Measurements from ENCODE around the gene SFXN1.

The SFXN1 gene

DNA sequence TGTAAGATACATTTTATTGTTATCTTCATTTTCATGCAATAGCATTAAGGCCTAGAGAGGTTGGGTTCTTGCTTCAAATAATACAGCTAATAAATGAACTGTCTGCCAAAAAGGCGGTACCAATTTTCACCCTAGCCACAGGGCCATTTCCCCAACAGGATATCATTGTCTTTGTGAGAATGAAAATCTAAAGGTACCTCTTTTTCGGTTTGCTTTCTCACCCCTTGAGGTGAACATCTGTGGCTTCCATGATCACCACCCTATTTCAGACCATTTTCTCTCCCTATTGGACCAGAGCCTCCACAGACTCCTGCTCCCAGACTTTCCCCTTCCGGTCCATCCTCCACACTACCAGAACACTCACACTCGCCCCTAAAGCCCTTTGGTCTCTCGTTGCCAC, 60.2 kb downstream of the SFXN1 start:
- FAIRE-seq (no peak), DNase-seq (ENCODE audit: low spot score) (no peak)

DNA sequence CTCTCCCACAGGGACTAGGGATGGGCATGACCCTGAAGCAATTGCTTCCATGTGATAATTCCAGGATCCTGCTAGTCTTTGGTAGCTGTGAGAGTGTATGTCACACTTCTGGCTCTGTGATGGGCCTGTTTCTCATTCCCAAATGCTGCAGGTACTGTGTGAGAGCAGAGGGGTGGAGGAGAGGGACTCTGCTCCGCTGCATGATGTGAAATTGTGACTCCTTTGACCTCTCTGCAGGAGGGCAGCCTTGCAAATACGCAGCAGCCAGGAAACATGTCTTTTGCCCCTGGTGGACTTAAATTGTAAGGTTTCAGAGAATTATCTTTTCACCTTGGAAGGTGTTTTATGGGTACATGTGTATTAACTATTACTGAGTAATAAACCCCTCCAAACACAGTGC, 61.6 kb downstream of the SFXN1 start:
- FAIRE-seq (no peak), DNase-seq (ENCODE audit: low spot score) (no peak)

DNA sequence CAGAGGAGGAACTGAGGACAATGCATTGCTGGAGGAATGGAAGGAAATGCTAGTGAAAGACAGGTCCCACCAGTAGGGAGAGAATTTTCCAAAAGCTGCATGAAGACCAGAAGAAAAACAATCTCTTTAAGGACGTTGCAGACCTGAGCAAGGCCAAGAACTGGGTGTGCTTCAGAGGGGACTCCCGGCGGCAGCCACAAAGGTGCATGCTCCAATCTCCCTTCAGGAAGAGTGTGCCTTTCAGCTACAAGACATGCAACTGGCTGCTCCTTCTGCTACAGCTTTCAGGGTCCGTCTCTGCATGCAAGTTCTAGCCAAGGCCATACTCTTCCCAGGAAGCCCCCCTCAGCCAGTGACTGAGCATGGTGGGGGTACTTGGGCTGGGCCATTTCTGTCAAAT, 62.9 kb downstream of the SFXN1 start:
- FAIRE-seq (no peak), DNase-seq (ENCODE audit: low spot score) (no peak)

DNA sequence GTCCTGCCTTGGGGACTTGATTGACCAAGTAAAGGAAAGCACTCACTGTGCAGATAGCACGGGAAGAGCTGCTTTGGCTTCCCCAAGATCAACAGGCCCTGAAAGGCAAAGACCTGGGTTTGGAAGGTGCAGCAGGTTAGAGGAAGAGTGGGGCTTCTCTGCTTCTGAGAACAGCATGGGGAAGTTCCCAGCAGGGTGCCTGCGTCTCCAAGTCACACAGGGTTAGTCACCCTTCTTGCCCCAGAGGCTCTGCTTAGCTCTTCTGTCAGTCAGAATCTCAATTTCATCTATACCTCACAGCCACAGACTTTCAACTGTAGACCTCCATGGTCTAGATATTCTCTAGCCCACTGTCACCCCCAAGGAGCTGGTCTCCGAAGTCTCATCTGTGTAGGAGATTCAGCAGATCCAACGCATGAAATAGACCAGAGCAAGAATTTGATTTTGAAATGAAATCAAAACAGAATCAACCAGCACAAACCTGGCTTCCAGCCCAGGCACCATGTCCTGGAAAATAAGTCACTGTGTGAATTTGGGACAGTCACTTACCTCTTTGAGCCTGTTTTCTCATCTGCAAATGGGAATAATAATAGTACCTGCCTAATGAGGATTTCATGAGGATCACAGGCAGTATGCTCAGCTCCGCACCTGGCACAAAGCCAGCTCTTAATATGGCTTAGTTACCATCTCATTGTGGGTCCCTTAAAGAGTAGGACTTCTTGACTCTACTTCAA, 64.0 kb downstream of the SFXN1 start:
- no peak for FAIRE-seq
- DNase-seq (ENCODE audit: low spot score), result no peak

DNA sequence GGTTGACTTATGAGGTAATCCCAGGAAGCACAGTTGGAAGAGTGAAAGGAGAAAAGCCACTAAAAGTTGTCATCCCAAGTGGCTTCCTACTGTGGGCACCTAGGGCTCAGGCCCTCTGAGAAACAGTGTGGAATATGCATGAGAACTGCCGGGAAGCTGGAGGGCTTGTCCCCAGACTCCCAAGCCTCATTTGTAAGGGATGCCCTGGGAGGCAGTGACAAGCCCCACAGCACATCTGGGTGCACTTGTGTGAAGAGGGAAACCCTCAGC, 64.5 kb downstream of the SFXN1 start:
- FAIRE-seq, result no peak
- DNase-seq (ENCODE audit: low spot score), result no peak

DNA sequence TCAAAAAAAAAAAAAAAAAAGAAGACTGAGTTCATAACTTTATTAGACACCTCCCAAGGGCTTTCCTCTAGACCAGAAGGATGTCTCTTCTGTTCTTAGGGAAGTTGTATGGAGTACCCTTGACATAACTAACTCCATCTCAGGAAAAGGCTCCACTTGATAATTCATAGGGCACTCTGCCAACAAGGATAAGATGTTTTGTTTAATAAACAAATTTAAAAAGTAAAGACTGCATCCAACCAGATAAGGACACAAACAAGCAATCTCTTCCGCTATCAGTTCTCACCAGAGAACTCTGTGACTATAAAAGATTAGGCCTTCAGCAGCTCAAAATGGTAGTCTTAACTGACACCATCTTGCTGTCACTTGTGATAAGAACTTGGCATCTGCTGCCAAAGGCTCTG, 65.8 kb downstream of the SFXN1 start:
- no peak for FAIRE-seq
- no peak for DNase-seq (ENCODE audit: low spot score)

DNA sequence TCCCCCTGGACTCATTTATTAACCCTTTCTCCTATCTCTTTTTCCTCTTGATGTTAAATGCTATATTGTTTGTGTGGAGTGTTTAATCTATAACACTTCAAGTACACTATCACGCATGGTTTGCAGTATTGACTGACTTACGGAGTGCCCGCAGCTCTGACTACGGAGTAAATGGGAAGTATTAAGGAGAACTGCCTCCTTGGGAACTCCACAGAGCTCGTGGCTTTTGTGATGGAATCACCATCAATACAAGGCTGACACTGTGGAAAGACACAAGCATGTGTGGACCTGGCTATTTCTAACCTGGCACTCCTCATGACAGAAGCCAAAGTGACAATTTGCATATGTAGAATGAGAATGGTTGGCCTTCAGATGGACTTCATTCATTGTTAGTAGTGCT, 66.2 kb downstream of the SFXN1 start:
- FAIRE-seq (no peak), DNase-seq (ENCODE audit: low spot score) (no peak)

DNA sequence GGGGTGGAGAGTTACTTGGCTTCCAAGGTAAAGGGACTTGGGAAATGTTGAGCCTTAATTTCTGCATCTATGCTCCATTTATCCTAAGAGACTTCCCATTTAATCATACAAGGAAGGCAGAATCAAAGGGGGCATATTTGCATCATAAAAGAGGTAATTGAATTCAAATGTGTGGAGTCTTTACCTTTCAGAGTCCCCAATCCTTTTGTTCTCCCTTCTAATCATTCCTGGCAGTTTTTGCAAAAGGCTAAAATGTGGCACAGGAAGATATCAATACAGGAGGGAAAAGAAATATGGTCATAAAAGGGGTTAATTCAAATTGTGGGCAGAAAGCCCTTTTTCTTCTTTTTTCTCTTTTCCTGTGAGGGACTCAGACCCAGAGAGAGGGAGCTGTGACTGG, 69.5 kb downstream of the SFXN1 start:
- FAIRE-seq (no peak), DNase-seq (ENCODE audit: low spot score) (no peak)

DNA sequence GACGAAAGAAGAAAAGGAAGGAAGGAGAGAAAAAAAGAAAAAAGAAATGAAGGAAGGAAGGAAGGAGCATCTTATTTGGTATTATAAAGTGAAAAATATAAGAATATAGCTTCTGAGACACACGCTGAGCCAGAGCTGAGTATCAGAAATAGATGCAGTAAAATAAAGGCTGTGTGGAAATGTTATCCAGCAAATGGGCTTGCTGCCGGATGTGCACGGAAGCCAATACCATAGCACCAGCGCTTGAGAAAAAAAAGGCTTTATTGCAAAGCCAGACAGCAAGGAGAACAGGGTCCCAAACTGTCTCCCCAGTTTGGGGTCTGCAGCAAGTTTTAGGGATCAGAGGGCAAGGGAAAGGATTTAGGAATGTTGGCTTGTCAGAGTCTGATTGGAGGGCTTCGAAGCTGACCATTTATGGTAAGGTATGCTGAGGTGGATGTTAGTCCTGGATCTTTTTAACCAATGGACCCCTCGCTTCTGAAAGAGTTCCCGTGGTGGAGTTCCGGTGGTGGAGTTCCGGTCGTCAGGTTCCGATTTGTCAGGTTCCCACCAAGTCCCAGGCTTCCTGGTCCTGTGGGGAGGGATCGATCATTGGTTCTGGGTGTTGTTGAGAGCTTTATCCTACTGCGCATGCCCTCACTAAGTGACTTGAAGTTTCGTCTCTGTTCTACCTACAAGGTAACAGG, 70.4 kb downstream of the SFXN1 start:
- no peak for FAIRE-seq
- DNase-seq (ENCODE audit: low spot score), result no peak

DNA sequence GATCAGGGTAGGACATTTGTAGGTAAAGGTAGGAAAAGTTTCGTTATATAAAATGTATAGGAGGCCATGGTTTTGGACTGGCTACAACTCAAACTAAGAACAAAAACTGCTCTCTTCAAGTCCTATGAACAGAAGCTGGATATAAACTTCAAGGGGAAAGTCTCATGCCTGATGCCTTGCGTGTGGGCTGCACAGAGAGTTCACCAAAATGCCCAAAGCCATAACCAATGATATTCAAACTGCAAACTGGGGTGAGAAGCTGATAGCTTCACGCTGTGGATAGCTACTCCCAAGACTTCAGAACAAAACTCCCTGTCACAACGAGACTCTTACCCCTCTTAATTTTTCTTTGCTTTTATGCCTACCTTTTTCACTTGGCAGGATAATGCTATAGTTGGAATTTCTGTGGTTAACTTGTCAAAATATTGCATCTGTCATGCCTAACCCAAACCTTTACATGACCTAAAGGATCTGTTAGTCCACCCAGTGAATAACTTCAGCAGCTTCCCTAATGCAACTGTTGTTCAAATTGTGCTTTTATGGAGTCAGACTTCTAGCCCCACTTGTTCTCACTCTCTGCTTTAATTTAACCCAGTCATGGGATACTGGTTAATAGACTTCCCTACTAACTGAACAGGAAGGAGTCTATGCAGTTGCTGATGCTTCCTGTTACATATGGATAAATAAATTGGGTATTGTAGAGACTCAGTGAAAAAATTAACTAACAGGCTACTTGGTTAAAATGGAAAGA, 71.9 kb downstream of the SFXN1 start:
- no peak for DNase-seq (ENCODE audit: low spot score)
- no peak for FAIRE-seq

DNA sequence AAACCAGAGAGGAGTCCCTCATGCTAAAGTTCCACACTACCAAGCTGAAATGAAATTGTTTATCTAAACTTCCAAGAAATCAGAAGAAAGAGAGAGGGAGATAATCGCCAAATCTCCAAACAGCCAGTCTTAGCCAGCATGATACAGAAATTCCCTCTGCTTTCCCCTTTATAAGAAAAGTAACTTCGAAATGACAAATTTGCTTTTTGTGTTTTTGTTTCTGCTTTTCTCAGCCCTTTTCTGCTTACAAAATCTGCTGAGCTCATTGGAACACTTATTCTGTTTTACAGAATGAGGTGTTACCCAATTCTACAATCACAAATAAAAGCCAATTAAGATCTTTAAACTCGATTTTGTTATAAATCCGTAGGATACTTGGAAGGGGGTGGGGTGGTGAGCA, 72.9 kb downstream of the SFXN1 start:
- no peak for FAIRE-seq
- no peak for DNase-seq (ENCODE audit: low spot score)

DNA sequence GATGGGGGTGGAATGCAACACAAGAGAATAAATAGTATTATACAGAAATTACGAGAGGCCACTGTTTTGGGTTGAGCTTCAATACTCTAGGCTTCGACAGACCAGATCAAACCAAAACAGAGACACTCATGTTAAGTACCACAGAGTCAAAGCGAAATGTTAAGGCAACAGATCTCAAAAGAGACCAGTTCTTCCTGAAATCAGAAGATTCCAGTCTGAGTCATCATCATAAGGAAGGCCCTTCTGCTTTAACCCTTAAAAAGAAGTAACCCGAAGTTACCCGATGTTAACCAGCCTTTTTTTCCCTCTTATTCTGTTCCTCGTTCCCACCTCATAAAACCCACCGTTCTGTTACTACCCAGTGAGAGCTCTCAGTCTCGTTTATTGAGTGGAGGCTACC, 75.9 kb downstream of the SFXN1 start:
- DNase-seq (ENCODE audit: low spot score), result no peak
- FAIRE-seq, result no peak

DNA sequence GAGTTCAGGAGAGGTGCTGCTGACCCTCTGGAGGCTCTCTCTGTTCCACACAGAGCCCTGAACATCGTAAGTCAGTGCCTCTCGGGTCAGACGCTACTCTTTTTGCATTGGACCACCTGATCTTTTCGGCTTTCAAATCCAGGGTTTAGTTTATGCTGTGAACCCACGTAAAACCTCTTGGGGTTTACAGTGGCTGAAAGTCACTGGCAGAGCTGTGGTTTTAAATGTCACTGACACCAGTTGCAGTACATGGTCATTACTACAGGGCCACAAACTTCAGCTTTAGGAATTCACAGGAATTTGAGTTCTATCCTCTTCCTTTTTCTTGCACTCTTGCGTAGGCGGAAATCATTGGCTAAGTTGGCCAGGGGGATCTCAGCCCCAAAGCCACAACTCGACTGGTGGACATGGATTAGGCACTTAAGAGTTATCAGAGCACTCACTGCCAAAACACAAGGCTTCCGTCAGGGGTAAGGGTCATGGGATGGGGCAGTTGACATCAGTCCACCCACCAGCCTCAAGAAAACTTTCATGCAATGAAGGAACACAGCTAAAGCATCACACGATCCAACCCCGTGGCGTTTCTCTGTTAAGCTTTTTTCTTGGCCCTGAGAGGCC, 76.9 kb downstream of the SFXN1 start:
- no peak for DNase-seq (ENCODE audit: low spot score)
- FAIRE-seq, result no peak

DNA sequence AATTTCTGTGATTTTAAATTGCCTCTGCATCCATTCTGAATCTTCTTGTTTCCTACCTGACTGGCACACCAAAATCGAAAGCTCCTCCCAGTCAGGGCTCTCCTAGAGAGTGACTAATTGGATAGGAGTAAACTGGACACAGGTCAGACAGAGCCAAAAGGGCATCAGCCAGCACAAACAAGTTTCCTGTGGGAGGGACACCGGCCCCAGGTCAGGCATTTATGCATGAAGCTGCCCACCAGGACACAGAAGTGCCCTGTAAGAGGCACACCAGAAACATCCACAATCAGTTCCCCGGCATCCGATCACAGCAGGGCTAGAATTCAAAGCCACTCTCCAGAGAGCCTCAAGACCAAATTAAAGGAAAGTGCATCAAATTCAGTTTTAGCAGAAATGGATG, 78.4 kb downstream of the SFXN1 start:
- DNase-seq (ENCODE audit: low spot score) (no peak), FAIRE-seq (no peak)

DNA sequence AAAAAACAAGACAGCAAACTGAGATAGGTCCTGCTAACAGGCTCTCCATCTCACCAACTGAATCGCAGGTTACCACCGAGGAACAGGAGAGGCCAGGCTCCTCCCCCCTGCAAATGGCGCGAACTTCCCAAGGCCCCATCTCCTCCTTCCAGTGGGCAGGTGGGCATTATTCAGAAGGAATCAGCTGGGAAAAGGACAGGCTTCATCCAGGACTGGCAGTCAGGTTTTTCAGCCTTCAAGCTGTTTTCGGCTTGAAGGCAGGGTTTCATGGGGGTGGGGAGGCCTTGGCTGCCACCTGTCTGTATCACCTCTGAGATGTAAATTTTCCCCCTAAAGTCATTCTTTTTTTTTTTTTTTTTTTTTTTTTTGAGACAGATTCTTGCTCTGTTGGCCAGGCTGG, 79.4 kb downstream of the SFXN1 start:
- FAIRE-seq (no peak), DNase-seq (ENCODE audit: low spot score) (no peak)

DNA sequence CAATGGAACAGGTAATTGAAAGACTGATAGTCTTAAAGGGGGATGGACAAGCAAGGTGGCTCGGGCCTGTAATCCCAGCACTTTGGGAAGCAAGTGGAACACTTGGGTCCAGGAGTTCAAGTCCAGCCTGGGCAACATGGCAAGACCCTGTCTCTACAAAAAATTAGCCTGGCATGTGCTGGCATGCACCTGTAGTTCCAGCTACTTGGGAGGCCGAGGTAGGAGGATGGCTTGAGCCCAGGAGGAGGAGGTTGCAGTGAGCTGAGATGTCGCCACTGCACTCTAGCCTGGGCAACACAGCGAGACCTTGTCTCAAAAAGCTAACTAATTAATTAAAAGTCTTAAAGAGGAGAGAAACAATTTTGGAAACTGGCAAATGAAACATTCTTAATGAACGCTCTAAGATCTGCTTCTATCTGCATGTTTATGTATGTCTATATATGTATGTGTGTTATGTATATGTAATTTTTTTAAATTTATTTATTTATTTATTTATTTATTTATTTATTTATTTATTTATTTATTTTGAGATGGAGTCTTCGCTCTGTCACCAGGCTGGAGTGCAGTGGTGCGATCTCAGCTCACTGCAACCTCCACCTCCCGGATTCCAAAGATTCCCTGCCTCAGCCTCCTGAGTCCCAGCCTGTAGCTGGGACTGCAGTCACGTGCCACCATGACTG, 80.6 kb downstream of the SFXN1 start:
- no peak for FAIRE-seq
- DNase-seq (ENCODE audit: low spot score), result no peak

DNA sequence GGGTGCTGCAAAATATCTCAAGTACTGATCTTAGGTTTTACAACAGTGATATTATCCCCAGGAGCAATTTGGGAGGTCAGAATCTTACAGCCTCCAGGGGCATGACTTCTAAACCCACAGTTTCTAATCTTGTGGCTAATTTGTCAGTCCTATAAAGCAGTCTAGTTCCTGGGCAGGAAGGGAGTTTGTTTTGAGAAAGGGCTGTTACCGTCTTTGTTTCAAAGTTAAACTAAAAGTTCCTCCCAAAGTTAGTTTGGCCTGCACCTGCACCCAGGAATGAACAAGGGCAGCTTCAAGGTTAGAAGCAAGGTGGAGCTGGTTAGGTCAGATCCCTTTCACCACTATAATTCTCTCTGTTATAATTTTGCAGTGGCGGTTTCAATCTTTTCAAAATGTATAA, 81.7 kb downstream of the SFXN1 start:
- no peak for DNase-seq (ENCODE audit: low spot score)
- no peak for FAIRE-seq

DNA sequence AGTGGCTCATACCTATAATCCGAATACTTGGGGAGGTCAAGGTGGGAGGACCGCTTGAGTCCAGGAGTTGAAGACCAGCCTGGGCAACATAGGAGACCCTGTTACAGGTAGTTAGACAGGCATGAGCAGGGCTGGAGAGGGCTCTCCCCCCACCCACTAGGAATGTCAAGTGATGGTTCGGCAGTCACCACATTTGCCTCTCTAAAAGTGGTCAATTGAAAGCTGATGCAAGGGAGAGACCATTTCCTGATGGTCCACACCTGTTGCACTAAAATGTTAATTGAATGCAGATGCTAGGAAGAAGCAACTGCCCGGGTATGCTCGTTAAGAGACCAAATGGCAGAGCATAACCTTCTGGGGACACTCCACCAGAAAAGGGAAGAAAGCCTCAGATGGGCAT, 82.7 kb downstream of the SFXN1 start:
- DNase-seq (ENCODE audit: low spot score) (no peak), FAIRE-seq (no peak)

DNA sequence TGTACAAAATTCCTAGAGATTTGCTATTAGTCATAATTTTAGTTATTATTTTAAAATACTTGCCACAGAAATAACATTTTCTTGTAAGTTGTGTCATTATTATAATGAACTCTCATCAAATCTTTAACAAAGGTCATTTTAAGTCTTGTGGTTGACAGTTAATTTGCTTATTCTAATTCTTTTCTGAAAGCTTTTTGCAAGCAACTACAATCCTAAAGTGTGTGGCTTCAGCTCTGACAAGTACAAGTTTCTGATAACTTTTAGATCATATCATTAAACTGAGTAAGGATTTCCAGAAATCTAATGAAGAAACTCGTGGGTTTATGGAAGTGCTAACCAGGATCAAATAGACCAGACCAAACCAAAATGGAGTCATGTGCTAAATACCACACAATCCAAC, 86.4 kb downstream of the SFXN1 start:
- no peak for DNase-seq (ENCODE audit: low spot score)
- FAIRE-seq, result no peak

DNA sequence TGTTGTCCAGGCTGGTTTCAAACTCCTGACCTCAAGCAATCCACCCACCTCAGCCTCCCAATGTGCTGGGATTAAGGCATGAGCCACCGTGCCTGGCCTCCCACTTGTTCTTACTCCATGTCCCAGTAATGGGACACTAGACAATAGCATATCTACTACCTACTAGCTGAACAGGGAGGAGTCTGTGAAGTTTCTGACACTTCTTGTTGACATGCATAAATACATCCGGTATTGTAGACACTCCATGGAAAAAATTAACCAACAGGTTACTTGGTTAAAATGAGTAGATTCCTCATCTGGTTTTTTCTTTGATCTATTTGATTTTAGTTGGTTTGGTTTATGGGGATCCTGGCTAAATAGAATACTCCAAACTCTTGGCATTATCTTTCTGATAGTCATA, 88.3 kb downstream of the SFXN1 start:
- no peak for DNase-seq (ENCODE audit: low spot score)
- no peak for FAIRE-seq

DNA sequence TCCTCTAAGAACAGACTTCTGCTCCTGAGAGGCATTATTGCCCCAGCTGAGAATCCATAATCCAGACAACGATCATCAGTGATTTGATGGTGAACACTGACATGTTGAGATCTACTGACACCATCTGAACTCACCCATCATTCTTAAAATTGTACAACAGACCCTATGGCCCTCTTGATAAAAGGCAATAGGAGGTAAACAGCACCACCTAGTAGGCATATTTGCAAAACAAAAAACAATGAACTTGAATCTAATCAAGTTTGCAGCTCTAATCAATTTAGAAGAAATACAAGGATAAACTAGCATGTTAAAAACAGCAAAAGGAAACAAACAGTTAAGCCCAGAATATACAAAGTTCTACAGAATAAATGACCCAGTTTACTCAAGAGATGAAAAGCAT, 89.6 kb downstream of the SFXN1 start:
- no peak for FAIRE-seq
- no peak for DNase-seq (ENCODE audit: low spot score)

DNA sequence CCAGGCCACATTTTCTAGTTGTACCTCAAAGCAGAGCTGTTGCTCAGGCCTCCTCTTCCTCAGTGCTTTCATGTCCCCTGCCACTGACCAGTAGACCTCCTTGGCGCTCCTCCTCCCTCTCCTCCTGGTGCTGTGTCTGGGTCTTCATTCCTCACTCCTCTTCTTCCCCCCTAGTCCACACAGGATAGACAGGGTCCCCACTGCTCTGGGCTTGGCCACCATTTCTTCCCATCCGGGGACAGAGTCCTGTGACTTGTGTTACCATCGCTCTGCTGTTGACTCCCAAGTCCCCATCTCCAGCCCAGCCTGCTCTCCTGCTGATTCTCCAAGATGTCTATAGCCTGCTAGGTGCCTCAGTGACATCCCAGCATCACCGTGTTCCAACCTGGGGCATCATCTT, 91.3 kb downstream of the SFXN1 start:
- DNase-seq (ENCODE audit: low spot score), result no peak
- no peak for FAIRE-seq

All from urothelium cell line (cell line).